Adrenal gland (tissue), 5 donors: ENCODE data around the gene P2RY2.

Experiments
- CTCF ChIP-seq, 6 experiments: fragments of 450-650 bp in 4 of 6; fragments of 200-600 bp in 2 of 6; sonication (generic) in 1 of 6; IDR thresholded peaks; 1 replicate in 5 of 6; 2 replicates in 1 of 6; pipeline versions ENCODE4 v1.5.1 to v1.8.0; 2016 to 2021; ENCODE audit warnings: antibody characterized with exemption in 6 of 6, mild to moderate bottlenecking in 2 of 6, moderate library complexity in 1 of 6
- POLR2A ChIP-seq, 2 donors: fragments of 450-650 bp; IDR thresholded peaks; one replicate each; pipeline ENCODE4 v1.6.1; 2017; ENCODE audit warnings: antibody characterized with exemption in 2 of 2, mild to moderate bottlenecking in 2 of 2, moderate library complexity in 1 of 2
- donor health status: DM: no; HTN: no; CAD: no.

DNA sequence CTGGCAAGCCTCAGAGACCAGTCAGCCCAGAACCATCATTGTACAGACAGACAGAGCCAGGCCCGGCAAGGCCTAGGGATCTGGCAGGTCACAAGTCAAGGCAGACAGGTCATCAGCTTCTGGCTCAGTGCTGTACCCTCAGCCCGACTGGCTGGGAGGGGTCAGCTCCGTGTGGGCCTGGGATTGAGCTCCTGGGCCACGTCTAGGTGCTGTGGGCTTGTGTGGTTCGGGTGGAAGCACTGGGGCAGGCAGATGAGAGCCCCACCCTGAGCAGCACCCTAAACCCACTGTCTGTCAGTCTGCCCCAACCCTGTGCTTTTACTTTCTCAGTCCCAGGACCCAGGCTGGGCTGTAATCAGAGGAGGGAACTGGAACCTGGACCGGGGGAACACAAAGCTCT is 26.9 kb upstream of the P2RY2 start:
- no peak for TF ChIP-seq POLR2A (IDR thresholded peaks at IDR 0.05)
- TF ChIP-seq CTCF (IDR thresholded peaks at IDR 0.05): no peak
